ENCODE data around the gene WDFY4. TPM values are rescaled to one million over a fixed set of nuclear protein-coding genes. Genes with fewer than 3 reads are reported as not detected.

WDFY4 gene
- total and polyA plus RNA-seq, 2 experiments from 2014 or later, result 0.14 TPM; not detected in 1

DNA sequence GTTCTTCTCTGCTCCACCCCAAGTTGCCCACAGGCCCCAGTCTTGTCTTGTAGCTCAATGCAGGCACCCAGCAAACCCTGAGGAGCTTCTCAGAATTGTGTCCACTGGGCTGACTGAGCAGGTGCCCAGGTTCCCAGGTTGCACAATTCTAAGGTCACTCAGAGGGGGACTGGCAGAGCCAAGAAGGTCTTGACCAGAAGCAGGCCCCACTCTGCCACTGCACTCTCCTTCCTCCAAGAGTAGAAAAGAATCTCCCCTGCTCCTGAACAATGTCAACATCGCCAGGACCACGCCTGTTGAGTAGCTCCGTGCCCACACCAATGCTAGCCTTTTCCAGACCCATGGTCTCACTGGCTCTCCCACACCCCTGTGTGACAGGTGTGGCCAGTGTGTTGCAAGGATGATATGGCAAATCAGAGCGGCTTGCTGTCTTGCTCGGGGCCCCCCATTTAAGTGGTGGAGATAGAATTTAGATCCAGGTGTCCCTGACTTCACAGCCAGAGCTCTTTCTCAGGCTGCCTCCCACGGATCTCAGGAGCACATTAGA lies 254.4 kb downstream of the WDFY4 start:
- no peaks in the 10 kb centered on the region for H4K20me1 ChIP-seq (replicated peaks; ENCODE audit: insufficient read depth)
- H3K27me3 ChIP-seq (ENCODE audit: insufficient read depth), result no peaks in the 10 kb centered on the region
- no peak for DNase-seq (ENCODE audit: low spot score)

More for the DNA sequence above, 254.4 kb downstream of the WDFY4 start:
- Mint-ChIP-seq H3K9me3 (no peaks in the 10 kb centered on the region; the same call in 2 of the 3 replicates), H3K27ac (no peak overlapping the region), H3K4me3 (no peak overlapping the region), H3K4me1 (peaks cover 11% of the 10 kb centered on the region), H3K27me3 (ENCODE audit: insufficient read depth, low read depth, poor library complexity) (peaks cover 5% of the 10 kb centered on the region), H3K36me3 (ENCODE audit: low read depth) (no peaks in the 10 kb centered on the region)
- ATAC-seq, result no peak
- Histone ChIP-seq H3K9me2 (ENCODE audit: insufficient read depth) (no peaks in the 10 kb centered on the region), H3K79me2 (replicated peaks; ENCODE audit: insufficient read depth) (no peaks in the 10 kb centered on the region), H3K4me1 (ENCODE audit: insufficient read depth) (no peaks in the 10 kb centered on the region), H3K4me2 (no peak overlapping the region), H3K36me3 (ENCODE audit: insufficient read depth) (no peaks in the 10 kb centered on the region), H3K4me3 (no peak overlapping the region), H3F3A (replicated peaks; ENCODE audit: low read depth) (no peaks in the 10 kb centered on the region), H2AFZ (no peak overlapping the region), H3K27ac (ENCODE audit: low read depth) (no peak overlapping the region)
- TF ChIP-seq ZNF114 (CRISPR knock-in tag; IDR thresholded peaks at IDR 0.05) (no peak), ZNF331 (CRISPR knock-in tag; IDR thresholded peaks at IDR 0.05; ENCODE audit: low read depth) (no peak), ZNF462 (CRISPR knock-in tag; IDR thresholded peaks at IDR 0.05) (no peak), EZH2 (IDR thresholded peaks at IDR 0.05; ENCODE audit: low read depth, unreplicated experiment) (no peak), STAT1 (IDR thresholded peaks at IDR 0.05; ENCODE audit: unreplicated experiment) (no peak), POLR2AphosphoS5 (IDR thresholded peaks at IDR 0.05; ENCODE audit: low read depth) (no peak), CTCF (conservative IDR thresholded peaks at IDR 0.05; ENCODE audit: low read depth in 2 of 2) (no peak), EZH2phosphoT487 (IDR thresholded peaks at IDR 0.05; ENCODE audit: unreplicated experiment) (no peak), ETS1 (IDR thresholded peaks at IDR 0.05) (no peak), NANOG (IDR thresholded peaks at IDR 0.05; ENCODE audit: borderline replicate concordance) (no peak)
- TF ChIP-seq, protein P1, sequence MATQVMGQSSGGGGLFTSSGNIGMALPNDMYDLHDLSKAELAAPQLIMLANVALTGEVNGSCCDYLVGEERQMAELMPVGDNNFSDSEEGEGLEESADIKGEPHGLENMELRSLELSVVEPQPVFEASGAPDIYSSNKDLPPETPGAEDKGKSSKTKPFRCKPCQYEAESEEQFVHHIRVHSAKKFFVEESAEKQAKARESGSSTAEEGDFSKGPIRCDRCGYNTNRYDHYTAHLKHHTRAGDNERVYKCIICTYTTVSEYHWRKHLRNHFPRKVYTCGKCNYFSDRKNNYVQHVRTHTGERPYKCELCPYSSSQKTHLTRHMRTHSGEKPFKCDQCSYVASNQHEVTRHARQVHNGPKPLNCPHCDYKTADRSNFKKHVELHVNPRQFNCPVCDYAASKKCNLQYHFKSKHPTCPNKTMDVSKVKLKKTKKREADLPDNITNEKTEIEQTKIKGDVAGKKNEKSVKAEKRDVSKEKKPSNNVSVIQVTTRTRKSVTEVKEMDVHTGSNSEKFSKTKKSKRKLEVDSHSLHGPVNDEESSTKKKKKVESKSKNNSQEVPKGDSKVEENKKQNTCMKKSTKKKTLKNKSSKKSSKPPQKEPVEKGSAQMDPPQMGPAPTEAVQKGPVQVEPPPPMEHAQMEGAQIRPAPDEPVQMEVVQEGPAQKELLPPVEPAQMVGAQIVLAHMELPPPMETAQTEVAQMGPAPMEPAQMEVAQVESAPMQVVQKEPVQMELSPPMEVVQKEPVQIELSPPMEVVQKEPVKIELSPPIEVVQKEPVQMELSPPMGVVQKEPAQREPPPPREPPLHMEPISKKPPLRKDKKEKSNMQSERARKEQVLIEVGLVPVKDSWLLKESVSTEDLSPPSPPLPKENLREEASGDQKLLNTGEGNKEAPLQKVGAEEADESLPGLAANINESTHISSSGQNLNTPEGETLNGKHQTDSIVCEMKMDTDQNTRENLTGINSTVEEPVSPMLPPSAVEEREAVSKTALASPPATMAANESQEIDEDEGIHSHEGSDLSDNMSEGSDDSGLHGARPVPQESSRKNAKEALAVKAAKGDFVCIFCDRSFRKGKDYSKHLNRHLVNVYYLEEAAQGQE (IDR thresholded peaks at IDR 0.05; ENCODE audit: unreplicated experiment), result no peak
